ENCODE measurements around the gene MYO1G.
"Not testable (repeated sequence)": the region's sequence is repeated elsewhere in the genome, so short reads cannot be mapped to it uniquely, and the experiment has no call there.

The MYO1G gene

GRCh38 chr7:44994877-44995554, 16.2 kb upstream of the MYO1G start:
- peak overlapping the region; percentile 84 for H3K9ac ChIP-seq (ENCODE audit: low read depth, low read length, poor library complexity, severe bottlenecking)
- H3K4me3 ChIP-seq (ENCODE audit: low read length, poor library complexity, severe bottlenecking), result peak overlapping the region; percentile 67
- H3K9me3 ChIP-seq (ENCODE audit: insufficient read depth, low read depth, low read length), result no peaks in the 10 kb centered on the region
- peaks cover 22% of the 10 kb centered on the region for H3K79me2 ChIP-seq (ENCODE audit: insufficient read depth, low read length)
- H3K36me3 ChIP-seq (ENCODE audit: insufficient read depth, low read length), result no peaks in the 10 kb centered on the region
- TF ChIP-seq EZH2phosphoT487 (IDR thresholded peaks at IDR 0.05; ENCODE audit: borderline replicate concordance) (no peak), CTCF (conservative IDR thresholded peaks at IDR 0.05; ENCODE audit: low read length) (no peak)
- H3K27me3 ChIP-seq (ENCODE audit: insufficient read depth, low read length, poor library complexity, severe bottlenecking), result no peaks in the 10 kb centered on the region
- no peaks in the 10 kb centered on the region for H3K9me2 ChIP-seq (replicated peaks; ENCODE audit: low read depth, low read length)
- peaks cover 28% of the 10 kb centered on the region for H3F3A ChIP-seq (ENCODE audit: low read depth)
- H2AFZ ChIP-seq (ENCODE audit: low read length), result no peak overlapping the region
- H3K4me2 ChIP-seq (ENCODE audit: low read depth, low read length, poor library complexity, severe bottlenecking), result peak overlapping the region; percentile 84
- peaks cover 72% of the 10 kb centered on the region for H3K4me1 ChIP-seq (ENCODE audit: insufficient read depth, low read length, poor library complexity, severe bottlenecking)
- no peaks in the 10 kb centered on the region for H4K20me1 ChIP-seq (ENCODE audit: insufficient read depth, low read length, poor library complexity, severe bottlenecking)

DNA sequence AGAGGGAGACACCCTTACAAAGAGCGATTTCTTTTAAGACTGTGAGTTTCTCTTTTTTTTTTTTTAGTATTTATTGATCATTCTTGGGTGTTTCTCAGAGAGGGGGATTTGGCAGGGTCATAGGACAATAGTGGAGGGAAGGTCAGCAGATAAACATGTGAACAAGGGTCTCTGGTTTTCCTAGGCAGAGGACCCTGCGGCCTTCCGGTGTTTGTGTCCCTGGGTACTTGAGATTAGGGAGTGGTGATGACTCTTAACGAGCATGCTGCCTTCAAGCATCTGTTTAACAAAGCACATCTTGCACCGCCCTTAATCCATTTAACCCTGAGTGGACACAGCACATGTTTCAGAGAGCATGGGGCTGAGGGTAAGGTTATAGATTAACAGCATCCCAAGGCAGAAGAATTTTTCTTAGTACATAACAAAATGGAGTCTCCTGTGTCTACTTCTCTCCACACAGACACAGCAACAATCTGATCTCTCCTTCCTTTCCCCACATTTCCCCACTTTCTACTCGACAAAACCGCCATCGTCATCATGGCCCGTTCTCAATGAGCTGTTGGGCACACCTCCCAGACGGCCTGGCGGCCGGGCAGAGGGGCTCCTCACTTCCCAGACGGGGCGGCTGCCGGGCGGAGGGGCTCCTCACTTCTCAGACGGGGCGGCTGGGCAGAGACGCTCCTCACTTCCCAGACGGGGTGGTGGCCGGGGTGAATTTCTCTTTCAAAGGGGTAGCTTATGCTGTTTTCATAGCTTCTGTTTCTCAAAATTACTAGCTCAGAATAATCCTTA, 13.4 kb upstream of the MYO1G start:
- not testable (repeated sequence) for H3K36me3 ChIP-seq (ENCODE audit: insufficient read depth, low read length); H3K27me3 ChIP-seq (ENCODE audit: insufficient read depth, low read length, poor library complexity, severe bottlenecking); H3K4me3 ChIP-seq (ENCODE audit: low read length, poor library complexity, severe bottlenecking); H3K9me2 ChIP-seq (replicated peaks; ENCODE audit: low read depth, low read length); H4K20me1 ChIP-seq (ENCODE audit: insufficient read depth, low read length, poor library complexity, severe bottlenecking); H3K9me3 ChIP-seq (ENCODE audit: insufficient read depth, low read depth, low read length); H3K4me2 ChIP-seq (ENCODE audit: low read depth, low read length, poor library complexity, severe bottlenecking); H2AFZ ChIP-seq (ENCODE audit: low read length); H3K9ac ChIP-seq (ENCODE audit: low read depth, low read length, poor library complexity, severe bottlenecking)
- Histone ChIP-seq H3K4me1 (ENCODE audit: insufficient read depth, low read length, poor library complexity, severe bottlenecking) (peaks cover 68% of the 10 kb centered on the region), H3F3A (ENCODE audit: low read depth) (peaks cover 25% of the 10 kb centered on the region), H3K79me2 (ENCODE audit: insufficient read depth, low read length) (peaks cover 25% of the 10 kb centered on the region)

- peaks cover 40% of the 10 kb centered on the region for H3K79me2 ChIP-seq (ENCODE audit: insufficient read depth, low read length)
- peaks cover 6% of the 10 kb centered on the region for H3K36me3 ChIP-seq (ENCODE audit: insufficient read depth, low read length)
- peaks cover 9% of the 10 kb centered on the region for H4K20me1 ChIP-seq (ENCODE audit: insufficient read depth, low read length, poor library complexity, severe bottlenecking)
- TF ChIP-seq EZH2phosphoT487 (IDR thresholded peaks at IDR 0.05; ENCODE audit: borderline replicate concordance) (no peak), CTCF (conservative IDR thresholded peaks at IDR 0.05; ENCODE audit: low read length) (no peak)
- H3K27me3 ChIP-seq (ENCODE audit: insufficient read depth, low read length, poor library complexity, severe bottlenecking), result peaks cover 11% of the 10 kb centered on the region
- H3K4me2 ChIP-seq (ENCODE audit: low read depth, low read length, poor library complexity, severe bottlenecking), result no peak overlapping the region
- H3K9me3 ChIP-seq (ENCODE audit: insufficient read depth, low read depth, low read length), result no peaks in the 10 kb centered on the region
- H3K9me2 ChIP-seq (replicated peaks; ENCODE audit: low read depth, low read length), result no peaks in the 10 kb centered on the region
- peaks cover 54% of the 10 kb centered on the region for H3K4me1 ChIP-seq (ENCODE audit: insufficient read depth, low read length, poor library complexity, severe bottlenecking)
- H3K9ac ChIP-seq (ENCODE audit: low read depth, low read length, poor library complexity, severe bottlenecking), result no peak overlapping the region
- no peak overlapping the region for H2AFZ ChIP-seq (ENCODE audit: low read length)
- no peak overlapping the region for H3K4me3 ChIP-seq (ENCODE audit: low read length, poor library complexity, severe bottlenecking)
- peaks cover 12% of the 10 kb centered on the region for H3F3A ChIP-seq (ENCODE audit: low read depth)
Observed at GRCh38 chr7:44990109-44991023, 11.6 kb upstream of the MYO1G start.

All from Loucy (cell line).